ENCODE results near the gene MAPRE2.
"Not testable (repeated sequence)": the region's sequence is repeated elsewhere in the genome, so short reads cannot be mapped to it uniquely, and the experiment has no call there.

The MAPRE2 gene

GRCh38 chr18:35153609-35154272 lies 112.5 kb downstream of the MAPRE2 start:
- DNase-seq (ENCODE audit: low read depth), result no peak

- no peak for DNase-seq (ENCODE audit: low read depth)
Observed at GRCh38 chr18:35155398-35156117, 114.3 kb downstream of the MAPRE2 start.

- DNase-seq (ENCODE audit: low read depth), result no peak
Observed at GRCh38 chr18:35157181-35157580, 116.0 kb downstream of the MAPRE2 start.

- no peak for DNase-seq (ENCODE audit: low read depth)
Observed at GRCh38 chr18:35158728-35159450, 117.7 kb downstream of the MAPRE2 start.

GRCh38 chr18:35159782-35160181 lies 118.6 kb downstream of the MAPRE2 start:
- no peak for DNase-seq (ENCODE audit: low read depth)

GRCh38 chr18:35161485-35161884 lies 120.3 kb downstream of the MAPRE2 start:
- DNase-seq (ENCODE audit: low read depth), result no peak

- no peak for DNase-seq (ENCODE audit: low read depth)
Observed at GRCh38 chr18:35161934-35162333, 120.7 kb downstream of the MAPRE2 start.

- peak; percentile 3 for DNase-seq (ENCODE audit: low read depth)
Observed at GRCh38 chr18:35163014-35163539, 121.9 kb downstream of the MAPRE2 start.

- DNase-seq (ENCODE audit: low read depth), result no peak
Observed at GRCh38 chr18:35163721-35164120, 122.5 kb downstream of the MAPRE2 start.

- no peak for DNase-seq (ENCODE audit: low read depth)
Observed at GRCh38 chr18:35164133-35164532, 122.9 kb downstream of the MAPRE2 start.

GRCh38 chr18:35167332-35167731 lies 126.1 kb downstream of the MAPRE2 start:
- DNase-seq (ENCODE audit: low read depth), result no peak

- no peak for DNase-seq (ENCODE audit: low read depth)
Observed at GRCh38 chr18:35167857-35168256, 126.6 kb downstream of the MAPRE2 start.

GRCh38 chr18:35170323-35170722 lies 129.1 kb downstream of the MAPRE2 start:
- not testable (repeated sequence) for DNase-seq (ENCODE audit: low read depth)

GRCh38 chr18:35171315-35171987 lies 130.2 kb downstream of the MAPRE2 start:
- no peak for DNase-seq (ENCODE audit: low read depth)

GRCh38 chr18:35172009-35172408 lies 130.8 kb downstream of the MAPRE2 start:
- DNase-seq (ENCODE audit: low read depth), result no peak

- DNase-seq (ENCODE audit: low read depth), result no peak
Observed at GRCh38 chr18:35172451-35173035, 131.3 kb downstream of the MAPRE2 start.

GRCh38 chr18:35174093-35174731 lies 133.0 kb downstream of the MAPRE2 start:
- DNase-seq (ENCODE audit: low read depth), result no peak

- no peak for DNase-seq (ENCODE audit: low read depth)
Observed at GRCh38 chr18:35174745-35175144, 133.5 kb downstream of the MAPRE2 start.

- no peak for DNase-seq (ENCODE audit: low read depth)
Observed at GRCh38 chr18:35176925-35177324, 135.7 kb downstream of the MAPRE2 start.

- DNase-seq (ENCODE audit: low read depth), result peak; percentile 56
Observed at GRCh38 chr18:35178260-35178659, 137.0 kb downstream of the MAPRE2 start.

GRCh38 chr18:35179906-35180305 lies 138.7 kb downstream of the MAPRE2 start:
- DNase-seq (ENCODE audit: low read depth), result no peak

Measured in EH (cell line).